Measurements from ENCODE around the gene ARFGEF3. TPM values are rescaled to one million over a fixed set of nuclear protein-coding genes. Genes with fewer than 3 reads are reported as not detected.

ARFGEF3 gene
- polyA plus RNA-seq, 1 of the 3 experiments (the other 2 are of a cell fraction): not detected

- TF ChIP-seq TEAD4 (IDR thresholded peaks at IDR 0.05; ENCODE audit: borderline replicate concordance, insufficient read depth) (no peak), EZH2phosphoT487 (IDR thresholded peaks at IDR 0.05; ENCODE audit: borderline replicate concordance, low read depth) (no peak), RFX5 (IDR thresholded peaks at IDR 0.05; ENCODE audit: low read length) (no peak)
These were observed 172.3 kb downstream of the ARFGEF3 start (continued) for GRCh38 chr6:138334000-138334399.

GRCh38 chr6:138334963-138335362, 173.2 kb downstream of the ARFGEF3 start:
- Histone ChIP-seq H3K36me3 (replicated peaks in 1 of 2; ENCODE audit: control insufficient read depth in 1 of 2, insufficient read depth in 2 of 2, low read length in 1 of 2) (no peaks in the 10 kb centered on the region), H3K4me2 (no peak overlapping the region), H3K79me2 (ENCODE audit: insufficient read depth) (no peaks in the 10 kb centered on the region), H3F3A (replicated peaks; ENCODE audit: insufficient read depth) (no peaks in the 10 kb centered on the region), H2AFZ (ENCODE audit: low read depth) (no peak overlapping the region), H3K4me3 (ENCODE audit: low read depth in 2 of 2, low read length in 1 of 2) (no peak overlapping the region), H4K20me1 (ENCODE audit: insufficient read depth) (no peaks in the 10 kb centered on the region), H3K27ac (ENCODE audit: low read depth in 2 of 2, low read length in 1 of 2) (no peak overlapping the region), H3K9me2 (no peaks in the 10 kb centered on the region), H3K9ac (no peak overlapping the region), H3K27me3 (ENCODE audit: insufficient read depth) (no peaks in the 10 kb centered on the region), H3K4me1 (ENCODE audit: control insufficient read depth in 1 of 2, insufficient read depth in 2 of 2, low read depth in 1 of 2, low read length in 1 of 2) (no peaks in the 10 kb centered on the region), H3K9me3 (no peaks in the 10 kb centered on the region)
- ChIA-PET POLR2A (no interaction called here), CTCF (no interaction called here)
- 47% methylated on average over 9 of the region's 14 CpGs for WGBS (ENCODE audit: low lambda C conversion rate)
- DNase-seq: no peak
- TF ChIP-seq USF2 (IDR thresholded peaks at IDR 0.05; ENCODE audit: borderline replicate concordance, low read depth, low read length) (no peak), FOSL2 (IDR thresholded peaks at IDR 0.05; ENCODE audit: borderline replicate concordance, low read depth) (no peak), ZBTB33 (IDR thresholded peaks at IDR 0.05; ENCODE audit: borderline replicate concordance, low read depth) (no peak), USF1 (IDR thresholded peaks at IDR 0.05; ENCODE audit: borderline replicate concordance, low read depth) (no peak), MAX (IDR thresholded peaks at IDR 0.05; ENCODE audit: low read depth) (no peak), TEAD4 (IDR thresholded peaks at IDR 0.05; ENCODE audit: borderline replicate concordance, insufficient read depth) (no peak), POLR2AphosphoS5 (IDR thresholded peaks at IDR 0.05; ENCODE audit: low read depth, low read length) (no peak), RXRA (IDR thresholded peaks at IDR 0.05; ENCODE audit: borderline replicate concordance, low read depth) (no peak), MEF2A (IDR thresholded peaks at IDR 0.05; ENCODE audit: borderline replicate concordance, low read depth) (no peak), MXI1 (IDR thresholded peaks at IDR 0.05; ENCODE audit: low read depth, low read length) (no peak), NRF1 (IDR thresholded peaks at IDR 0.05; ENCODE audit: low read depth, low read length) (no peak)
